ENCODE results near the gene DPCD. TPM values are rescaled to one million over a fixed set of nuclear protein-coding genes. Genes with fewer than 3 reads are reported as not detected.

The DPCD gene
- total and polyA plus RNA-seq, 10 of the 15 experiments (the other 5 are each of a cell fraction or from before 2014, with no cell fraction given) = 9.7 to 50.9 (median 26.3) TPM

Small RNAs within 50 kb of the gene (microRNA-seq; reads per million reads assigned to microRNA genes)
- not detected for gene MIR3158-1
- not detected for gene MIR3158-2

Small RNAs within 50 kb of the gene (small RNA-seq; reads per million reads assigned to genes)
- gene MIR3158-1 (not detected), gene RNU6-1165P (not detected)

Other genes with a start within 250 kb of the DPCD start
- 4.7 and 5.6 TPM in 2 replicates for gene BTRC, start 234.2 kb upstream of the DPCD start, total RNA-seq (2014; rRNA removed)
- 8.5 and 8.6 TPM in 2 replicates for gene BTRC, start 234.2 kb upstream of the DPCD start, total RNA-seq (2014; rRNA removed; fragmentation: Illumina TruSeq; extraction: Trizol)
- gene BTRC, start 234.2 kb upstream of the DPCD start, total RNA-seq (2021) = 12.7 and 14.8 TPM in 2 replicates
- gene BTRC, start 234.2 kb upstream of the DPCD start, polyA plus RNA-seq (2011; rRNA removed) = 18.6 and 26.4 TPM in 2 replicates
- 8.8 and 11.3 TPM in 2 replicates for gene BTRC, start 234.2 kb upstream of the DPCD start, polyA plus RNA-seq (2014; fragmentation: Illumina TruSeq; extraction: Trizol)
- 1 to 10 TPM; 2.2 to 3.2 TPM for gene BTRC, start 234.2 kb upstream of the DPCD start, polyA plus RNA-seq (2014; fragmentation: Nextera tagmentation; extraction: Ambion mirVana)
- gene BTRC, start 234.2 kb upstream of the DPCD start, polyA plus RNA-seq (2014; rRNA removed) = 6.5 and 7.8 TPM in 2 replicates
- gene BTRC, start 234.2 kb upstream of the DPCD start, polyA plus RNA-seq (2016; fragmentation: Nextera tagmentation; extraction: Ambion mirVana) = 10 to 100 TPM; 10.4 to 10.8 TPM
- 14.7 and 15.0 TPM in 2 replicates for gene POLL, start 64 bp upstream of the DPCD start, total RNA-seq (2014; rRNA removed)
- gene POLL, start 64 bp upstream of the DPCD start, total RNA-seq (2014; rRNA removed; fragmentation: Illumina TruSeq; extraction: Trizol) = 9.0 and 9.7 TPM in 2 replicates
- gene POLL, start 64 bp upstream of the DPCD start, total RNA-seq (2021) = 21.6 and 25.4 TPM in 2 replicates
- gene POLL, start 64 bp upstream of the DPCD start, polyA plus RNA-seq (2011; rRNA removed) = 12.9 and 20.1 TPM in 2 replicates
- 10.9 and 12.2 TPM in 2 replicates for gene POLL, start 64 bp upstream of the DPCD start, polyA plus RNA-seq (2014; fragmentation: Illumina TruSeq; extraction: Trizol)
- 1 to 10 TPM; 1.5 to 2.1 TPM for gene POLL, start 64 bp upstream of the DPCD start, polyA plus RNA-seq (2014; fragmentation: Nextera tagmentation; extraction: Ambion mirVana)
- gene POLL, start 64 bp upstream of the DPCD start, polyA plus RNA-seq (2014; rRNA removed) = 18.9 and 20.7 TPM in 2 replicates
- gene POLL, start 64 bp upstream of the DPCD start, polyA plus RNA-seq (2016; fragmentation: Nextera tagmentation; extraction: Ambion mirVana) = 10 to 100 TPM; 13.1 to 14.4 TPM
- gene FBXW4, start 106.8 kb downstream of the DPCD start, total RNA-seq (2014; rRNA removed) = 28.5 and 29.2 TPM in 2 replicates
- 24.8 and 26.5 TPM in 2 replicates for gene FBXW4, start 106.8 kb downstream of the DPCD start, total RNA-seq (2014; rRNA removed; fragmentation: Illumina TruSeq; extraction: Trizol)
- 38.7 and 41.9 TPM in 2 replicates for gene FBXW4, start 106.8 kb downstream of the DPCD start, total RNA-seq (2021)
- gene FBXW4, start 106.8 kb downstream of the DPCD start, polyA plus RNA-seq (2011; rRNA removed) = 27.8 and 38.2 TPM in 2 replicates
- gene FBXW4, start 106.8 kb downstream of the DPCD start, polyA plus RNA-seq (2014; fragmentation: Illumina TruSeq; extraction: Trizol) = 37.2 and 42.0 TPM in 2 replicates
- 10 to 100 TPM in 1 of 2 experiments, 1 to 10 TPM in 1; 5.7 to 11.5 TPM for gene FBXW4, start 106.8 kb downstream of the DPCD start, polyA plus RNA-seq (2014; fragmentation: Nextera tagmentation; extraction: Ambion mirVana)
- 30.5 and 34.5 TPM in 2 replicates for gene FBXW4, start 106.8 kb downstream of the DPCD start, polyA plus RNA-seq (2014; rRNA removed)
- 1 to 10 TPM; 7.4 to 9.3 TPM for gene FBXW4, start 106.8 kb downstream of the DPCD start, polyA plus RNA-seq (2016; fragmentation: Nextera tagmentation; extraction: Ambion mirVana)
- gene FGF8, start 187.8 kb downstream of the DPCD start, total RNA-seq (2014; rRNA removed) = not detected in 2 replicates
- not detected in 2 replicates for gene FGF8, start 187.8 kb downstream of the DPCD start, total RNA-seq (2014; rRNA removed; fragmentation: Illumina TruSeq; extraction: Trizol)
- gene FGF8, start 187.8 kb downstream of the DPCD start, total RNA-seq (2021) = not detected in 2 replicates
- 0.08 TPM in 1 of 2 replicates, not detected in the other for gene FGF8, start 187.8 kb downstream of the DPCD start, polyA plus RNA-seq (2011; rRNA removed)
- not detected in 2 replicates for gene FGF8, start 187.8 kb downstream of the DPCD start, polyA plus RNA-seq (2014; fragmentation: Illumina TruSeq; extraction: Trizol)
- gene FGF8, start 187.8 kb downstream of the DPCD start, polyA plus RNA-seq (2014; fragmentation: Nextera tagmentation; extraction: Ambion mirVana) = not detected
- gene FGF8, start 187.8 kb downstream of the DPCD start, polyA plus RNA-seq (2014; rRNA removed) = 0.17 TPM in 1 of 2 replicates, not detected in the other
- under 1 TPM in 1 of 2 experiments, not detected in 1; 0.43 TPM for gene FGF8, start 187.8 kb downstream of the DPCD start, polyA plus RNA-seq (2016; fragmentation: Nextera tagmentation; extraction: Ambion mirVana)
- gene NPM3, start 195.1 kb downstream of the DPCD start, total RNA-seq (2014; rRNA removed) = 146 and 149 TPM in 2 replicates
- 102 and 106 TPM in 2 replicates for gene NPM3, start 195.1 kb downstream of the DPCD start, total RNA-seq (2014; rRNA removed; fragmentation: Illumina TruSeq; extraction: Trizol)
- 113 and 118 TPM in 2 replicates for gene NPM3, start 195.1 kb downstream of the DPCD start, total RNA-seq (2021)
- 39.6 and 84.5 TPM in 2 replicates for gene NPM3, start 195.1 kb downstream of the DPCD start, polyA plus RNA-seq (2011; rRNA removed)
- 78.2 and 171 TPM in 2 replicates for gene NPM3, start 195.1 kb downstream of the DPCD start, polyA plus RNA-seq (2014; fragmentation: Illumina TruSeq; extraction: Trizol)
- gene NPM3, start 195.1 kb downstream of the DPCD start, polyA plus RNA-seq (2014; fragmentation: Nextera tagmentation; extraction: Ambion mirVana) = 10 to 100 TPM; 19.7 to 49.6 TPM
- 127 and 145 TPM in 2 replicates for gene NPM3, start 195.1 kb downstream of the DPCD start, polyA plus RNA-seq (2014; rRNA removed)
- gene NPM3, start 195.1 kb downstream of the DPCD start, polyA plus RNA-seq (2016; fragmentation: Nextera tagmentation; extraction: Ambion mirVana) = 10 to 100 TPM; 13.0 to 13.2 TPM
- gene OGA, start 230.1 kb downstream of the DPCD start, total RNA-seq (2014; rRNA removed) = 82.5 and 101 TPM in 2 replicates
- 107 and 115 TPM in 2 replicates for gene OGA, start 230.1 kb downstream of the DPCD start, total RNA-seq (2014; rRNA removed; fragmentation: Illumina TruSeq; extraction: Trizol)
- gene OGA, start 230.1 kb downstream of the DPCD start, total RNA-seq (2021) = 75.1 and 87.8 TPM in 2 replicates
- gene OGA, start 230.1 kb downstream of the DPCD start, polyA plus RNA-seq (2011; rRNA removed) = 145 and 214 TPM in 2 replicates
- gene OGA, start 230.1 kb downstream of the DPCD start, polyA plus RNA-seq (2014; fragmentation: Illumina TruSeq; extraction: Trizol) = 111 and 154 TPM in 2 replicates
- 10 to 100 TPM; 23.0 to 28.3 TPM for gene OGA, start 230.1 kb downstream of the DPCD start, polyA plus RNA-seq (2014; fragmentation: Nextera tagmentation; extraction: Ambion mirVana)
- 81.0 and 90.3 TPM in 2 replicates for gene OGA, start 230.1 kb downstream of the DPCD start, polyA plus RNA-seq (2014; rRNA removed)
- gene OGA, start 230.1 kb downstream of the DPCD start, polyA plus RNA-seq (2016; fragmentation: Nextera tagmentation; extraction: Ambion mirVana) = 10 to 100 TPM; 54.3 to 57.9 TPM

Measured in GM12878 (cell line).